GM12878 (cell line): ENCODE data around the gene SLC45A1. TPM values are rescaled to one million over a fixed set of nuclear protein-coding genes. Genes with fewer than 3 reads are reported as not detected.

Experiments
- ATAC-seq: fragments of 200-7000 bp; cut with Tn5 transposase; 3 replicates; pipeline ENCODE4 v1.9.1; 2020; ENCODE audit warnings: mild to moderate bottlenecking, moderate library complexity
- BruUV-seq: library from RNA; stranded (reverse); fragments of 400-500 nt; replicated peaks from 2 replicates; lab custom pipeline; 2021; lab: Mats Ljungman, UMichigan
- CTCF ChIA-PET: fragments of 300-600 bp; sonication (Branson Sonifier 250); formaldehyde crosslinking; extraction: SDS; loops from one replicate; lab custom pipeline; 2021; ENCODE audit warnings: inconsistent platforms; lab: Yijun Ruan, JAX
- POLR2A ChIA-PET: fragments of 350-600 bp; formaldehyde crosslinking; extraction: SDS; loops from one replicate; lab custom pipeline; 2021; ENCODE audit warnings: inconsistent platforms; lab: Charles Lee
- RAD21 ChIA-PET: fragments of 300-600 bp; sonication (Branson Sonifier 250); formaldehyde crosslinking; loops from one replicate; lab custom pipeline; 2023; ENCODE audit warnings: antibody characterized with exemption; ENCODE audit not compliant: unreplicated experiment; lab: Charles Lee
- SMC1A ChIA-PET: fragments of 300-600 bp; sonication (Branson Sonifier 250); formaldehyde crosslinking; loops from one replicate; lab custom pipeline; 2023; ENCODE audit not compliant: unreplicated experiment, uncharacterized antibody; lab: Charles Lee
- DNase-seq: peaks from one replicate; pipeline ENCODE4 v3.0.0-alpha.2; 2011; ENCODE audit warnings: low read depth, low spot score
- FAIRE-seq: peaks from 3 replicates; lab custom pipeline; 2011; peaks lifted over from hg19 to GRCh38; lab: Jason Lieb, UNC
- H2AFZ ChIP-seq: 2 replicates; pipeline ENCODE4 v1.6.0; 2011; ENCODE audit warnings: low read depth, low read length, control low read depth; ENCODE audit not compliant: control insufficient read depth
- H3K27ac ChIP-seq: 2 replicates; pipeline ENCODE4 v1.5.1; 2011; ENCODE audit warnings: control low read depth; ENCODE audit not compliant: control insufficient read depth, insufficient read depth
- H3K27me3 ChIP-seq, 2 experiments: replicated peaks in 1 of 2; 2 replicates each; pipeline versions ENCODE4 v1.6.0 to v1.6.1; 2011; ENCODE audit warnings: low read length in 1 of 2; ENCODE audit not compliant: control insufficient read depth in 2 of 2, insufficient read depth in 2 of 2
- H3K36me3 ChIP-seq, 2 experiments: 2 replicates each; pipeline ENCODE4 v1.5.1; 2011; ENCODE audit warnings: low read length in 1 of 2; ENCODE audit not compliant: control insufficient read depth in 2 of 2, insufficient read depth in 2 of 2
- H3K4me1 ChIP-seq: 2 replicates; pipeline ENCODE4 v1.6.1; 2011; ENCODE audit warnings: mild to moderate bottlenecking, low read length, moderate library complexity, mixed read lengths; ENCODE audit not compliant: control insufficient read depth, insufficient read depth
- H3K4me2 ChIP-seq: 2 replicates; pipeline ENCODE4 v1.6.0; 2011; ENCODE audit warnings: control low read depth; ENCODE audit not compliant: control insufficient read depth, insufficient read depth
- H3K4me3 ChIP-seq: fragments of 200-600 bp; sonication (generic); 2 replicates; pipeline ENCODE4 v1.5.1; 2016
- H3K79me2 ChIP-seq: 2 replicates; pipeline ENCODE4 v1.6.0; 2011; ENCODE audit warnings: low read length; ENCODE audit not compliant: control insufficient read depth, insufficient read depth
- H3K9ac ChIP-seq: 2 replicates; pipeline ENCODE4 v1.8.0; 2011; ENCODE audit warnings: low read length, control low read depth, mixed read lengths; ENCODE audit not compliant: control insufficient read depth, insufficient read depth
- H3K9me3 ChIP-seq: replicated peaks from 3 replicates; pipeline ENCODE4 v1.5.1; 2011; ENCODE audit warnings: mild to moderate bottlenecking, low read length; ENCODE audit not compliant: control insufficient read depth, insufficient read depth
- H4K20me1 ChIP-seq: 2 replicates; pipeline ENCODE4 v1.6.0; 2011; ENCODE audit not compliant: control insufficient read depth, insufficient read depth
- ATF7 ChIP-seq: fragments of 450-650 bp; IDR thresholded peaks from 2 replicates; pipeline ENCODE4 v1.6.1; 2016; ENCODE audit warnings: low read depth, mild to moderate bottlenecking
- BRCA1 ChIP-seq: IDR thresholded peaks from 2 replicates; pipeline ENCODE4 v1.6.1; 2011; ENCODE audit warnings: low read depth, low read length, improper control_type of control experiment
- CHD1 ChIP-seq: IDR thresholded peaks from 2 replicates; pipeline ENCODE4 v1.6.1; 2012; ENCODE audit warnings: low read depth, low read length, improper control_type of control experiment
- CREM ChIP-seq: IDR thresholded peaks from 2 replicates; pipeline ENCODE4 v1.6.1; 2014; ENCODE audit warnings: antibody characterized with exemption, low read depth
- DPF2 ChIP-seq: fragments of 450-650 bp; IDR thresholded peaks from 2 replicates; pipeline ENCODE4 v1.6.1; 2017; ENCODE audit warnings: mild to moderate bottlenecking
- IKZF2 ChIP-seq, 2 experiments: fragments of 450-650 bp; IDR thresholded peaks; 2 replicates each; pipeline ENCODE4 v1.6.1; 2017; ENCODE audit warnings: mild to moderate bottlenecking in 2 of 2, moderate library complexity in 2 of 2
- IRF4 ChIP-seq: IDR thresholded peaks from 2 replicates; pipeline ENCODE4 v1.6.1; 2011; ENCODE audit warnings: low read depth, low read length
- RAD51 ChIP-seq: fragments of 450-650 bp; IDR thresholded peaks from 2 replicates; pipeline ENCODE4 v1.6.1; 2016; ENCODE audit warnings: moderate library complexity, mild to moderate bottlenecking, inconsistent platforms
- RELB ChIP-seq: fragments of 450-650 bp; IDR thresholded peaks from 2 replicates; pipeline ENCODE4 v1.6.1; 2017; ENCODE audit warnings: low read depth, mild to moderate bottlenecking, moderate library complexity
- SIN3A ChIP-seq: IDR thresholded peaks from 2 replicates; pipeline ENCODE4 v1.6.1; 2012; ENCODE audit warnings: low read depth, low read length, improper control_type of control experiment
- SMC3 ChIP-seq: IDR thresholded peaks from 2 replicates; pipeline ENCODE4 v1.6.1; 2011; ENCODE audit warnings: low read length, improper control_type of control experiment, borderline replicate concordance
- SRF ChIP-seq, 2 experiments: IDR thresholded peaks; 2 replicates each; pipeline ENCODE4 v1.6.1; 2011; ENCODE audit warnings: low read depth in 2 of 2, low read length in 2 of 2, mild to moderate bottlenecking in 1 of 2, moderate library complexity in 1 of 2
- TCF12 ChIP-seq: IDR thresholded peaks from 2 replicates; pipeline ENCODE4 v1.6.1; 2011; ENCODE audit warnings: low read depth, mild to moderate bottlenecking, low read length
- USF1 ChIP-seq: IDR thresholded peaks from 2 replicates; pipeline ENCODE4 v1.6.1; 2011; ENCODE audit warnings: borderline replicate concordance, low read depth, mild to moderate bottlenecking, moderate library complexity, mixed read lengths, low read length; ENCODE audit not compliant: insufficient read depth; ENCODE audit errors: extremely low read length
- ZNF207 ChIP-seq: fragments of 450-650 bp; IDR thresholded peaks from 2 replicates; pipeline ENCODE4 v1.6.1; 2014; ENCODE audit warnings: antibody characterized with exemption, mild to moderate bottlenecking, borderline replicate concordance
- WGBS: methylation state at CpG from one replicate; pipeline ENCODE4 v1.1.6; 2016; ENCODE audit warnings: low lambda C conversion rate; ENCODE audit not compliant: insufficient replicate concordance, insufficient coverage; ENCODE audit errors: missing lambda C conversion rate; 5-methylcytosine and 5-hydroxymethylcytosine counted together
- in situ Hi-C: fragments of 300-500 bp; cut with MboI; formaldehyde crosslinking; loops from 9 replicates; pipeline ENCODE4 v1.14.3; 2018; ENCODE audit warnings: mixed read lengths
- intact Hi-C: fragments of 100-400 bp; cut with micrococcal nuclease; formaldehyde crosslinking; loops from one replicate; pipeline ENCODE4 v1.14.2; 2022; ENCODE audit not compliant: unreplicated experiment
- polyA plus RNA-seq, 11 experiments: library from polyadenylated mRNA; depleted of rRNA in 4 of 11; unstranded in 6 of 11; stranded (reverse) in 5 of 11; fragments of >200 nt; fragmentation: Nextera tagmentation in 4 of 11; fragmentation: Illumina TruSeq in 1 of 11; extraction: Ambion mirVana in 4 of 11; extraction: Trizol in 1 of 11; gene quantifications; 1 replicate in 1 of 11; 2 replicates in 10 of 11; pipeline versions ENCODE4 v1.2.1 to v1.2.3, GENCODE V29; 2011 to 2016; ENCODE audit warnings: inconsistent platforms in 2 of 11, missing spikeins in 2 of 11, low read depth in 1 of 11
- total RNA-seq, 4 experiments: library from RNA; depleted of rRNA in 3 of 4; stranded (reverse); fragments of >200 nt in 3 of 4; fragmentation: Illumina TruSeq in 1 of 4; extraction: Trizol in 1 of 4; gene quantifications; 2 replicates each; pipeline versions ENCODE4 v1.2.1 to v1.2.3, GENCODE V29; 2013 to 2021

Gene SLC45A1
- total and polyA plus RNA-seq, 10 of the 15 experiments (the other 5 are each of a cell fraction or from before 2014, with no cell fraction given): 0.07 to 0.23 (median 0.13) TPM; not detected in 6

- no peak for FAIRE-seq
Measured at GRCh38 chr1:8285965-8286364, 31.9 kb upstream of the SLC45A1 start.

GRCh38 chr1:8293118-8293517 is 24.8 kb upstream of the SLC45A1 start:
- no peak for ATAC-seq
- ChIA-PET POLR2A (no interaction called here), SMC1A (interaction anchor here (1.6 kb wide), 1 partner anchor 10 kb away, joined by 4 read pairs; no protein-coding TSS in a partner anchor), CTCF (interaction anchor here (1.2 kb wide), 1 partner anchor 239 kb away, joined by 3 read pairs; no protein-coding TSS in a partner anchor), RAD21 (no interaction called here)
- FAIRE-seq: no peak
- H3K4me2 ChIP-seq: no peak overlapping the region
- H3K4me1 ChIP-seq: no peaks in the 10 kb centered on the region
- H3K79me2 ChIP-seq: no peaks in the 10 kb centered on the region
- no TSS peak for BruUV-seq
- DNase-seq: no peak
- 71% methylated on average over 6 of the region's 6 CpGs for WGBS
- H3K9ac ChIP-seq: no peak overlapping the region
- intact Hi-C loops (no loop called here), in situ Hi-C loops (no loop called here)
- no peak overlapping the region for H3K27ac ChIP-seq
- no peaks in the 10 kb centered on the region for H3K9me3 ChIP-seq
- no peaks in the 10 kb centered on the region for H3K27me3 ChIP-seq
- no peak overlapping the region for H2AFZ ChIP-seq
- H3K36me3 ChIP-seq: no peaks in the 10 kb centered on the region
- no peak overlapping the region for H3K4me3 ChIP-seq
- no peaks in the 10 kb centered on the region for H4K20me1 ChIP-seq
- TF ChIP-seq ATF7 (no peak), IKZF2 (IDR thresholded peaks at IDR 0.05) (no peak), SIN3A (no peak), RELB (no peak), TCF12 (no peak), DPF2 (no peak), BRCA1 (no peak), RAD51 (no peak), CREM (no peak), IRF4 (no peak)

More at GRCh38 chr1:8285965-8286364, 31.9 kb upstream of the SLC45A1 start:
- Histone ChIP-seq H2AFZ (no peak overlapping the region), H3K79me2 (no peaks in the 10 kb centered on the region), H3K9me3 (no peaks in the 10 kb centered on the region; the same call in 1 of the 3 replicates)
- in situ Hi-C loops: no loop called here
- ChIA-PET CTCF (interaction anchor here (0.5 to 0.6 kb wide), 2 partner anchors 26 to 89 kb away, joined by 3 read pairs; no protein-coding TSS in a partner anchor), RAD21 (no interaction called here)
- BruUV-seq: no TSS peak
- TF ChIP-seq SRF (IDR thresholded peaks at IDR 0.05; ENCODE audit: low read depth in 2 of 2, low read length in 2 of 2) (no peak), ZNF207 (no peak), CHD1 (no peak), SMC3 (no peak), USF1 (no peak)
- TF ChIP-seq, all 136 proteins: peak for 0
- no peak for DNase-seq
- SMC1A ChIA-PET: no interaction called here
- Histone ChIP-seq H3K4me1 (peaks cover 27% of the 10 kb centered on the region), H4K20me1 (no peaks in the 10 kb centered on the region), H3K4me3 (no peak overlapping the region), H3K27me3 (no peaks in the 10 kb centered on the region), H3K36me3 (no peaks in the 10 kb centered on the region), H3K27ac (no peak overlapping the region), H3K4me2 (no peak overlapping the region), H3K9ac (no peak overlapping the region)
- no peak for ATAC-seq
- WGBS: 3% methylated on average over 2 of the region's 2 CpGs
- POLR2A ChIA-PET: interaction anchor here (0.7 kb wide), 1 partner anchor 193 kb away, joined by 3 read pairs; no protein-coding TSS in a partner anchor
- intact Hi-C loops: no loop called here
